ENCODE measurements around the gene CTSZ. TPM values are rescaled to one million over a fixed set of nuclear protein-coding genes. Genes with fewer than 3 reads are reported as not detected.

Gene CTSZ
- total RNA-seq, 4 donors from 2014 or later: 150 to 496 (median 222) TPM

GRCh38 chr20:59023616-59024015 is 16.6 kb upstream of the CTSZ start:
- no peak for TF ChIP-seq CTCF (IDR thresholded peaks at IDR 0.05; ENCODE audit: low read depth)

DNA sequence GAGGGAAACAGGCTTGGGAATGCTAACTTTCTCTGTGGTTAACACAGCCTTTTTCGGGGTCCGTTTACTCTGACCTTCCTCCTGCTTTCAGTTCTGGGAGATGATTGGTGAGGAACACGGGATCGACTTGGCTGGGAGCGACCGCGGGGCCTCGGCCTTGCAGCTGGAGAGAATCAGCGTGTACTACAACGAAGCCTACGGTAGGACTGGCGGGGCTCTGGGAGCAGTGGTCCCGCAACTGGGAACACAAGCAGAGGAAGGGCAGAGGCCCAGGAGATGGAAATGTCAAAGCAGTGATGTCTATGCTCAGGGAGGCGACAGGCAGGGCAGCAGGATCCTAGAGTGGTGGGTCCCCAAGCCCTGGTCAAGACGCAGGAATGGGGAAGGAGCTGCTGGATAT is 15.7 kb upstream of the CTSZ start:
- no peak for TF ChIP-seq CTCF (IDR thresholded peaks at IDR 0.05; ENCODE audit: low read depth)

GRCh38 chr20:59020938-59021551 is 14.0 kb upstream of the CTSZ start:
- TF ChIP-seq CTCF (IDR thresholded peaks at IDR 0.05; ENCODE audit: low read depth): no peak

DNA sequence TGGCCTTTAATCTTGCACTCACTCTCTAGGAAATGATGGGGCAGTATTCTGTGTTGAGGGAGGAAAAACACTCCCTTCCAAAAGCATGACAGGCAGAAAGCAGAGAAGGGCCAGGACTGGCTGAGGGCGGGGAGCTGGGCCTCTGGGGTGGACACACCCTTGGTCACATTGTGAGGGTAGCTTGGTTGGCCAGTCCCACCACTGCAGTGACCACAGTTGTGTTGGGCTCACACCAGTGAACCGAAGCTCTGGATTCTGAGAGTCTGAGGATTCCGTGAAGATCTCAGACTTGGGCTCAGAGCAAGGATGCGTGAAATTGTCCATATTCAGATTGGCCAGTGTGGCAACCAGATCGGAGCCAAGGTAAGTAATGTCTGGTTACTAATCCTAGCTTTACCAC is 12.2 kb upstream of the CTSZ start, which contains the start of gene TUBB1:
TUBB1 (plus strand) TSS at position 213 of the 400 bp plus-strand sequence; CDS start at position 307, 94 bp downstream.
- TF ChIP-seq CTCF (IDR thresholded peaks at IDR 0.05; ENCODE audit: low read depth): no peak

- no peak for TF ChIP-seq CTCF (IDR thresholded peaks at IDR 0.05; ENCODE audit: low read depth)
These were observed 11.8 kb upstream of the CTSZ start for GRCh38 chr20:59018817-59019216.

GRCh38 chr20:59017493-59018231 is 10.6 kb upstream of the CTSZ start:
- no peak for TF ChIP-seq CTCF (IDR thresholded peaks at IDR 0.05; ENCODE audit: low read depth)

DNA sequence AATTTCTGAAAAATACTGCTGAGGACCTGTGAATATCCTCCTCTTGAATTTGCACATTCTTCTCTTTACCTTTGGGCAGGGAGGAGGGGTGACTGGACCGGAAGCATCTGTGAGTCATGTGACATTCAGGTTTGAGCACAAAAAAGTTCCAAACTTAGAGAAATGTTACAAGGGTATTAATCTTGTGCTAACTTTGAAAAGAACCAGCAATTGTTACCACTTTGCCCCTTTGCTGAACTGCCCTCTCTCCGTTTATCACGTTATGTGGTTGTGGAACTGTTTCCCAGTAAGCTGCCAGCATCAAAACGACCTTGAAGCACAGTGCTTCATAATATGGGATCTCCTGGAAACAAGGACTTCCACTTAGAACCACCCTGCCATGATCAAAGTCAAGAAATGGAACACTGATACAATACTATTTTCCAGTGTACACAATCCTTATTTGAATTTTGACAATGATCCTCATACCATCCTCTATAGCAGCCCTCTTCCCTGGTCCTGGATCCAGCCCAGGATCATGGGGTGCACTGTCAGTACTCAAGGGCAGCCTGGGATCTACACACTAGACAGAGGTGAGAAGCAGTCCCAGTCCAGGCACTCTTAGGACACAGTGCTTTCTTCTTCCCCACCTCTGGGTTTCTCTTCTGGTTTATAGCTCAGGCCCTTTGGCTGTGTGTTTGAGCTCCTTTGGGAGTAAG is 9.9 kb upstream of the CTSZ start:
- TF ChIP-seq CTCF (IDR thresholded peaks at IDR 0.05; ENCODE audit: low read depth): no peak

All from subcutaneous adipose tissue (tissue), 4 donors.